HepG2 (cell line): ENCODE data around the gene HIRA. TPM values are rescaled to one million over a fixed set of nuclear protein-coding genes. Genes with fewer than 3 reads are reported as not detected.

Experiments
- ATAC-seq: fragments of 200-7000 bp; cut with Tn5 transposase; 3 replicates; pipeline ENCODE4 v1.9.1; 2020; ENCODE audit warnings: mild to moderate bottlenecking, moderate library complexity
- BruUV-seq: library from RNA; stranded (reverse); fragments of 400-500 nt; replicated peaks from 2 replicates; lab custom pipeline; 2021; lab: Mats Ljungman, UMichigan
- CTCF ChIA-PET: fragments of 300-600 bp; formaldehyde crosslinking; extraction: SDS; loops from one replicate; lab custom pipeline; 2021; ENCODE audit warnings: low total read pairs, inconsistent platforms, low intra/inter-chr PET ratio; lab: Yijun Ruan, JAX
- POLR2A ChIA-PET: fragments of 350-600 bp; sonication (Branson Sonifier 250); formaldehyde crosslinking; loops from one replicate; lab custom pipeline; 2020; ENCODE audit warnings: antibody characterized with exemption, inconsistent platforms; lab: Yijun Ruan, JAX
- DNase-seq: peaks from one replicate; pipeline ENCODE4 v3.0.0-alpha.2; 2015; ENCODE audit warnings: low spot score
- FAIRE-seq: peaks from 3 replicates; lab custom pipeline; 2011; peaks lifted over from hg19 to GRCh38; lab: Jason Lieb, UNC
- H2AFZ ChIP-seq: one replicate; pipeline ENCODE4 v1.6.1; 2011; ENCODE audit warnings: low read length, inconsistent platforms
- H3K27ac ChIP-seq: fragments of 300-600 bp; 3 replicates; pipeline ENCODE4 v1.8.0; 2011; ENCODE audit warnings: mixed run types, mild to moderate bottlenecking, mixed read lengths, low read length, inconsistent platforms; ENCODE audit not compliant: insufficient read depth; ENCODE audit errors: extremely low read length
- H3K27me3 ChIP-seq, 2 experiments: fragments of 200-600 bp in 1 of 2; 2 replicates in 1 of 2; 3 replicates in 1 of 2; pipeline versions ENCODE4 v1.6.0 to v1.8.0; 2011; ENCODE audit warnings: low read length in 2 of 2, mild to moderate bottlenecking in 2 of 2, moderate library complexity in 2 of 2, inconsistent platforms in 1 of 2; ENCODE audit not compliant: insufficient read depth in 2 of 2, control insufficient read depth in 1 of 2
- H3K36me3 ChIP-seq, 2 experiments: fragments of 200-600 bp in 1 of 2; replicated peaks in 1 of 2; 2 replicates in 1 of 2; 3 replicates in 1 of 2; pipeline versions ENCODE4 v1.5.1 to v1.8.0; 2011; ENCODE audit warnings: low read length in 2 of 2, inconsistent platforms in 1 of 2; ENCODE audit not compliant: insufficient read depth in 2 of 2, control insufficient read depth in 1 of 2
- H3K4me1 ChIP-seq: 2 replicates; pipeline ENCODE4 v1.5.1; 2012; ENCODE audit warnings: low read length, inconsistent platforms; ENCODE audit not compliant: insufficient read depth
- H3K4me2 ChIP-seq: 2 replicates; pipeline ENCODE4 v1.6.0; 2011; ENCODE audit warnings: low read depth, low read length, inconsistent platforms
- H3K4me3 ChIP-seq, 3 experiments: fragments of 200-600 bp in 1 of 3; sonication (generic), shearing (Covaris generic) in 1 of 3; replicated peaks in 1 of 3; 2 replicates each; pipeline ENCODE4 v1.5.1; 2011 to 2016; ENCODE audit warnings: low read length in 3 of 3, inconsistent platforms in 2 of 3, low read depth in 2 of 3, mild to moderate bottlenecking in 2 of 3, control low read depth in 1 of 3, mixed read lengths in 1 of 3; ENCODE audit not compliant: insufficient read depth in 1 of 3
- H3K79me2 ChIP-seq: one replicate; pipeline ENCODE4 v1.6.1; 2011; ENCODE audit warnings: low read length, inconsistent platforms; ENCODE audit not compliant: insufficient read depth
- H3K9ac ChIP-seq: 2 replicates; pipeline ENCODE4 v1.6.0; 2011; ENCODE audit warnings: mild to moderate bottlenecking, low read depth, low read length, inconsistent platforms; ENCODE audit not compliant: insufficient read depth
- H3K9me3 ChIP-seq: 2 replicates; pipeline ENCODE4 v1.5.1; 2012; ENCODE audit warnings: mild to moderate bottlenecking, low read length
- H4K20me1 ChIP-seq: 2 replicates; pipeline ENCODE4 v1.6.0; 2011; ENCODE audit warnings: inconsistent platforms, mild to moderate bottlenecking, low read length, moderate library complexity; ENCODE audit not compliant: insufficient read depth
- ARNT ChIP-seq: fragments of 450-650 bp; IDR thresholded peaks from 2 replicates; pipeline ENCODE4 v1.6.1; 2017
- CBX5 ChIP-seq: sonication (generic); formaldehyde crosslinking; IDR thresholded peaks from 2 replicates; pipeline ENCODE4 v1.4.0; 2020; ENCODE audit warnings: missing genetic modification reagents, borderline replicate concordance
- DMTF1 ChIP-seq: sonication (generic); formaldehyde crosslinking; IDR thresholded peaks from 2 replicates; pipeline ENCODE4 v1.4.0; 2020; ENCODE audit warnings: mild to moderate bottlenecking, missing genetic modification reagents
- ELK4 ChIP-seq: sonication (generic); formaldehyde crosslinking; IDR thresholded peaks from 2 replicates; pipeline ENCODE4 v1.9.0; 2021; ENCODE audit warnings: missing genetic modification reagents, borderline replicate concordance
- FOXP1 ChIP-seq, 2 experiments: fragments of 450-650 bp in 1 of 2; IDR thresholded peaks; 2 replicates each; pipeline ENCODE4 v1.6.1; 2017 to 2018; ENCODE audit warnings: antibody characterized with exemption in 1 of 2
- GATA4 ChIP-seq: sonication (generic); IDR thresholded peaks from 2 replicates; pipeline ENCODE4 v1.6.1; 2016; ENCODE audit warnings: antibody characterized with exemption, low read depth, borderline replicate concordance
- HMGA1 ChIP-seq: sonication (generic); formaldehyde crosslinking; conservative IDR thresholded peaks from 2 replicates; pipeline ENCODE4 v1.4.0; 2020; ENCODE audit warnings: missing genetic modification reagents
- NKX3-1 ChIP-seq: sonication (generic); formaldehyde crosslinking; IDR thresholded peaks from 2 replicates; pipeline ENCODE4 v1.5.0; 2020; ENCODE audit warnings: missing genetic modification reagents
- ONECUT2 ChIP-seq: sonication (generic); formaldehyde crosslinking; IDR thresholded peaks from 2 replicates; pipeline ENCODE4 v1.4.0; 2020; ENCODE audit warnings: missing genetic modification reagents
- RNF2 ChIP-seq: fragments of 450-650 bp; conservative IDR thresholded peaks from 2 replicates; pipeline ENCODE4 v1.6.1; 2016; ENCODE audit warnings: low read depth
- SIX4 ChIP-seq: sonication (generic); formaldehyde crosslinking; IDR thresholded peaks from 2 replicates; pipeline ENCODE4 v1.4.0; 2020; ENCODE audit warnings: missing genetic modification reagents
- SMAD9 ChIP-seq: sonication (generic); formaldehyde crosslinking; IDR thresholded peaks from 2 replicates; pipeline ENCODE4 v1.5.1; 2020; ENCODE audit warnings: mild to moderate bottlenecking, missing genetic modification reagents
- ZNF530 ChIP-seq: sonication (generic); formaldehyde crosslinking; IDR thresholded peaks from 2 replicates; pipeline ENCODE4 v1.5.0; 2020; ENCODE audit warnings: low read depth, mild to moderate bottlenecking, missing genetic modification reagents
- ZNF644 ChIP-seq: IDR thresholded peaks from 2 replicates; pipeline ENCODE4 v1.6.1; 2016; ENCODE audit warnings: low read depth
- WGBS: methylation state at CpG from one replicate; pipeline ENCODE4 v1.1.6; 2017; ENCODE audit warnings: low lambda C conversion rate; 5-methylcytosine and 5-hydroxymethylcytosine counted together
- in situ Hi-C: cut with HindIII; loops from 2 replicates; pipeline ENCODE4 v1.10.0; 2017; ENCODE audit warnings: low pct_unique_long_range_greater_than_20kb; ENCODE audit not compliant: extremely low pct_ligation_motif_present
- intact Hi-C: fragments of 100-400 bp; cut with micrococcal nuclease; formaldehyde crosslinking; loops from one replicate; pipeline ENCODE4 v1.10.0; 2022; ENCODE audit not compliant: unreplicated experiment
- polyA plus RNA-seq, 8 experiments: library from polyadenylated mRNA; depleted of rRNA in 3 of 8; stranded (reverse) in 7 of 8; unstranded in 1 of 8; fragments of >200 nt; fragmentation: Illumina TruSeq in 4 of 8; extraction: Trizol in 4 of 8; gene quantifications; 2 replicates each; pipeline versions ENCODE4 v1.2.1 to v1.2.3, GENCODE V29; 2011 to 2016; ENCODE audit warnings: low read depth in 4 of 8, missing spikeins in 1 of 8, mixed read lengths in 1 of 8; ENCODE audit not compliant: insufficient read depth in 1 of 8
- total RNA-seq, 5 experiments: library from RNA; depleted of rRNA; stranded (reverse); fragments of >200 nt; fragmentation: Illumina TruSeq; extraction: Trizol; gene quantifications; 2 replicates each; pipeline ENCODE4 v1.2.3, GENCODE V29; 2016; ENCODE audit warnings: low read depth in 1 of 5

HIRA gene
- total and polyA plus RNA-seq, 2 of the 13 experiments (the other 11 are each of a cell fraction or from before 2014, with no cell fraction given): 21.5 to 29.2 TPM

GRCh38 chr22:19471572-19471971 lies 40.0 kb upstream of the HIRA start:
- peaks cover 30 to 78% of the 10 kb centered on the region in 2 experiments for H3K36me3 ChIP-seq
- DNase-seq (no peak), FAIRE-seq (no peak), ATAC-seq (no peak)
- peaks cover 6% of the 10 kb centered on the region; the same call in 1 of the 2 replicates for H3K4me1 ChIP-seq
- no peak overlapping the region for H3K9ac ChIP-seq
- CTCF ChIA-PET: no interaction called here
- H3K4me3 ChIP-seq: no peak overlapping the region
- POLR2A ChIA-PET: no interaction called here
- in situ Hi-C loops (loop anchor here (10.0 kb wide), 1 partner anchor 177 kb away; the partner anchor contains the start of gene CLTCL1), intact Hi-C loops (loop anchor here (10.0 kb wide), 2 partner anchors 163 to 167 kb away; no protein-coding TSS in a partner anchor)
- TF ChIP-seq ZNF644 (CRISPR knock-in tag) (no peak), ONECUT2 (no peak), DMTF1 (CRISPR knock-in tag) (no peak), GATA4 (no peak), SIX4 (CRISPR knock-in tag) (no peak), ARNT (no peak), CBX5 (no peak)
- no peaks in the 10 kb centered on the region for H3K27me3 ChIP-seq
- WGBS: 99% methylated on average over 8 of the region's 11 CpGs
- no peak overlapping the region for H3K27ac ChIP-seq
- H3K79me2 ChIP-seq: peaks cover 23% of the 10 kb centered on the region
- no peaks in the 10 kb centered on the region for H3K9me3 ChIP-seq
- H4K20me1 ChIP-seq: no peaks in the 10 kb centered on the region; the same call in 1 of the 2 replicates
- no peak overlapping the region for H2AFZ ChIP-seq
- no peak overlapping the region for H3K4me2 ChIP-seq
- BruUV-seq: no TSS peak

- TF ChIP-seq ELK4 (CRISPR knock-in tag) (no peak), FOXP1 (IDR thresholded peaks at IDR 0.05) (no peak), FOXP1 (CRISPR knock-in tag; IDR thresholded peaks at IDR 0.05) (no peak), RNF2 (no peak), HMGA1 (CRISPR knock-in tag) (no peak), ZNF530 (CRISPR knock-in tag) (no peak), NKX3-1 (CRISPR knock-in tag) (no peak), SMAD9 (CRISPR knock-in tag) (no peak)
- H3K27me3 ChIP-seq: no peaks in the 10 kb centered on the region
- H3K27ac ChIP-seq: no peak overlapping the region
- no peaks in the 10 kb centered on the region for H3K9me3 ChIP-seq
- intact Hi-C loops: loop anchor here (10.0 kb wide), 2 partner anchors 165 kb away; no protein-coding TSS in a partner anchor
- no peak overlapping the region for H2AFZ ChIP-seq
- no peak for ATAC-seq
- H3K4me1 ChIP-seq: no peaks in the 10 kb centered on the region
- DNase-seq: no peak
- in situ Hi-C loops: loop anchor here (10.0 kb wide), 1 partner anchor 175 kb away; the partner anchor contains the start of gene CLTCL1
- no peak overlapping the region for H3K9ac ChIP-seq
- POLR2A ChIA-PET: no interaction called here
- no peak for FAIRE-seq
- no peak overlapping the region for H3K4me2 ChIP-seq
- H3K79me2 ChIP-seq: peaks cover 8% of the 10 kb centered on the region
- H4K20me1 ChIP-seq: no peaks in the 10 kb centered on the region
- H3K4me3 ChIP-seq: no peak overlapping the region
- H3K36me3 ChIP-seq: peaks cover 33 to 94% of the 10 kb centered on the region in 2 experiments
- WGBS: 93% methylated on average over 2 of the region's 2 CpGs
- BruUV-seq: no TSS peak
- CTCF ChIA-PET: no interaction called here
Measured at GRCh38 chr22:19470010-19470409, 38.5 kb upstream of the HIRA start.
